Activated CD8-positive, alpha-beta memory T cell treated with anti-CD3 and anti-CD28 coated beads for 48 hours (primary cell): Measurements from ENCODE around the gene TSPAN14.
"Not testable (repeated sequence)": the region's sequence is repeated elsewhere in the genome, so short reads cannot be mapped to it uniquely, and the experiment has no call there.

Source experiments
- DNase-seq, 3 experiments: peaks; one replicate each; pipeline ENCODE4 v3.0.0-alpha.2; 2020; ENCODE audit warnings: low read depth in 2 of 3, low spot score in 2 of 3

TSPAN14 gene

GRCh38 chr10:80453842-80454512, at the start of gene TSPAN14:
TSPAN14 (plus strand) TSS chr10:80454310; CDS start chr10:80489234, 34,924 bp downstream.
- DNase-seq: peak; percentile 47 to 63 (median 52)

GRCh38 chr10:80405035-80405434, 49.1 kb upstream of the TSPAN14 start:
- no peak for DNase-seq

GRCh38 chr10:80405626-80406025, 48.5 kb upstream of the TSPAN14 start:
- DNase-seq: no peak

GRCh38 chr10:80406204-80406603, 47.9 kb upstream of the TSPAN14 start:
- no peak for DNase-seq

GRCh38 chr10:80407812-80408241, 46.3 kb upstream of the TSPAN14 start:
- DNase-seq: peak; percentile 33 to 44 (median 37)

- DNase-seq: peak; percentile 61 to 83 (median 69)
Observed at GRCh38 chr10:80408242-80409101, 45.6 kb upstream of the TSPAN14 start, which contains the start of gene PRXL2A. PRXL2A (plus strand) TSS chr10:80408551; CDS start chr10:80420468, 11,917 bp downstream.

- DNase-seq: no peak
Observed at GRCh38 chr10:80409121-80409520, 45.0 kb upstream of the TSPAN14 start.

- DNase-seq: no peak
Observed at GRCh38 chr10:80410122-80410521, 44.0 kb upstream of the TSPAN14 start.

GRCh38 chr10:80410578-80411145, 43.4 kb upstream of the TSPAN14 start:
- DNase-seq: no peak

GRCh38 chr10:80411267-80411668, 42.8 kb upstream of the TSPAN14 start:
- DNase-seq: no peak

- DNase-seq: no peak
Observed at GRCh38 chr10:80411681-80412220, 42.4 kb upstream of the TSPAN14 start.

- no peak for DNase-seq
Observed at GRCh38 chr10:80412486-80412885, 41.6 kb upstream of the TSPAN14 start.

- no peak for DNase-seq
Observed at GRCh38 chr10:80413271-80413996, 40.7 kb upstream of the TSPAN14 start.

GRCh38 chr10:80414142-80414895, 39.8 kb upstream of the TSPAN14 start:
- DNase-seq: no peak

- DNase-seq: no peak
Observed at GRCh38 chr10:80415734-80416478, 38.2 kb upstream of the TSPAN14 start.

- DNase-seq: no peak
Observed at GRCh38 chr10:80416479-80417098, 37.5 kb upstream of the TSPAN14 start.

GRCh38 chr10:80417256-80417655, 36.9 kb upstream of the TSPAN14 start:
- not testable (repeated sequence) for DNase-seq

- no peak for DNase-seq
Observed at GRCh38 chr10:80421050-80421706, 32.9 kb upstream of the TSPAN14 start.
